ENCODE data around the gene SNRPD3.

Gene SNRPD3

GRCh38 chr22:24580276-24580675, 24.5 kb downstream of the SNRPD3 start:
- no peak for TF ChIP-seq CTCF (IDR thresholded peaks at IDR 0.05; ENCODE audit: borderline replicate concordance, control extremely low read depth, extremely low read depth, insufficient read depth, missing control alignments)
- DNase-seq (ENCODE audit: low spot score) = no peak
- in situ Hi-C loops (cut with MboI; ENCODE audit: low sequenced_read_pairs, unreplicated experiment) = no loop called here

DNA sequence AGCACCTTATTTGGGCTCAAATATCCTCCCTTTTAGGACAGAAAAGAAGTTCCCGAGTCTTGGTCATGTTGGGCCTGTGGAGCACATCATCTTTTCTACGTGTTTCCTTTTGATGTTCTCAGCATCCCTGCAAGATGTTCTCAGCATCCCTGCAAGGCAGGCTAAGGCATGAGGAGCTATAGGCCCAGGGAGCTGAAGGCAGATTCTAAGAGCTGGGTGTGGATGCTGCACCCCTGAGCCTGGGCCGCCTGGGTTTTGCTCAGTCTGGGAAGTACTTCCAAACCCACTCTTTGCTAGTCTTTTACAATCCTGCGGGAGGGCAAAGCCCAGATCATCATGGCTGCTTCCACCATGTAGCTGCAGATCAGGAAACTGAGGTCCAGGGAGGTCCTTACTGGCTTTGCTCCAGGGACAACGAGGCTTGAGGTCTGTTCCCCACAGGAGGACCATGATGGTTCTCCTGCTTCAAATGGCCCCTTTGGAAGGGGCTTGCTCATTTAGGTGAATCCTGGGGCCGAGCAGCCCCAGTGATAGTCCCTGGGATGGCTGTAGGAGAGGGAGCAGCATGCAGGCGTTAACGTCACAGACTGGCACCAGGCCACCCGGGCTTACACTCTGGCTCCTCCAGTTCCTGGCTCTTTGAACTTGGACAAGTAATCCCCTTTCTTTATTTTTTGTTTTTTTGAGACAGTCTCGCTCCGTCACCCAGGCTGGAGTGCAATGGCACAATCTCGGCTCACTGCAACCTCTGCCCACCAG, 26.4 kb downstream of the SNRPD3 start:
- in situ Hi-C loops (cut with MboI; ENCODE audit: low sequenced_read_pairs, unreplicated experiment) = no loop called here
- DNase-seq (ENCODE audit: low spot score) = no peak
- no peak for TF ChIP-seq CTCF (IDR thresholded peaks at IDR 0.05; ENCODE audit: borderline replicate concordance, control extremely low read depth, extremely low read depth, insufficient read depth, missing control alignments)

GRCh38 chr22:24583221-24584165, 27.7 kb downstream of the SNRPD3 start:
- DNase-seq (ENCODE audit: low spot score) = no peak

GRCh38 chr22:24584166-24584790, 28.5 kb downstream of the SNRPD3 start:
- in situ Hi-C loops (cut with MboI; ENCODE audit: low sequenced_read_pairs, unreplicated experiment) = no loop called here
- DNase-seq (ENCODE audit: low spot score) = no peak
- TF ChIP-seq CTCF (IDR thresholded peaks at IDR 0.05; ENCODE audit: borderline replicate concordance, control extremely low read depth, extremely low read depth, insufficient read depth, missing control alignments) = no peak

More at GRCh38 chr22:24583221-24584165, 27.7 kb downstream of the SNRPD3 start:
- no peak for TF ChIP-seq CTCF (IDR thresholded peaks at IDR 0.05; ENCODE audit: borderline replicate concordance, control extremely low read depth, extremely low read depth, insufficient read depth, missing control alignments)
- in situ Hi-C loops (cut with MboI; ENCODE audit: low sequenced_read_pairs, unreplicated experiment) = no loop called here

DNA sequence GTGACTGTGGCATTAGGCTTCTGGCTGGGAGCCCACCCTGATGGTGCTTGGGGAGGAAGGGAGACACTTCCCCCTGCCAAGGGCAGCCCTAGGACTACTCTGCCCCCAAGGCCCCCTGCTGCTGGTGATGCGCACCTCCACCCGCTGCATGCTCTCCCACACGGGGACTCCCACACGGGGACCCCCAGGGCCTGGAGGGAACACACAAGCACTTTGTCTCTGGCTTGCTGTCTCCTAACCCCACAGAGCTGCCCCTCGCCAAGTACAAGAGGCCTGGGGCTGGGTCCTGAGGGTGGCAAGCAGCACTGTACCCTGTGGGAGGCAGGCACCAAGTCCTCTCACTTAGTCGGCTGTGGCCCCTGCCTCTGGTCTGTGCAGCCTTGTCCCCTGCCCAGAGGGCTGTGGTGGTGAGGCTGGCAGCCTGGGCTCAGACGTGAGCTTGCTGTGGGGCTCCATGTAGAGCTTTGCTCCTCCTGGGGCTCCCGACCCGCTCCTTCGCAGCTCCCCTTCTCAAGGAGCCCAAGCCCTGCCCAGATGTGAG, 29.1 kb downstream of the SNRPD3 start:
- no peak for DNase-seq (ENCODE audit: low spot score)
- in situ Hi-C loops (cut with MboI; ENCODE audit: low sequenced_read_pairs, unreplicated experiment) = no loop called here
- TF ChIP-seq CTCF (IDR thresholded peaks at IDR 0.05; ENCODE audit: borderline replicate concordance, control extremely low read depth, extremely low read depth, insufficient read depth, missing control alignments) = no peak

DNA sequence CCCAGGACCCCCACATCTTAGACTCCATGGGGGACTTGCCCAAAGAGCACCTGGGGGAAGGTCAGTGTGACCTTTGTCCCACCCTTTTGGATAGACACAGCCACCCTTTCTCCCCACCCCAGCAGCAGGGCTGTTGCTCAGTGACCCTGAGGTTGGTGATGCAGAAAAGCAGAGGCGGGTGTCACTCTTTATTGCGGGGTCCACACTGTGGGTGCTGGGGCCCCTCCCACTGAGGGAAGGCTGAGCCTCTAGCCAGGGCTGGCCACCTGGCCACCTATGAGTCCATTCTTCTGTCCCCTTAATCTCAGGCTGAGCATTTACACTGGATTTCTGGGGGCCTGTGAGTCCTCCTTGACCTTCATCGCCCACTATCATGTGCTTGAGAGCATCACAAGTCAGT, 29.7 kb downstream of the SNRPD3 start:
- in situ Hi-C loops (cut with MboI; ENCODE audit: low sequenced_read_pairs, unreplicated experiment) = no loop called here
- no peak for DNase-seq (ENCODE audit: low spot score)
- no peak for TF ChIP-seq CTCF (IDR thresholded peaks at IDR 0.05; ENCODE audit: borderline replicate concordance, control extremely low read depth, extremely low read depth, insufficient read depth, missing control alignments)
